CD4-positive, alpha-beta memory T cell (primary cell): ENCODE data around the gene GPSM3. TPM values are rescaled to one million over a fixed set of nuclear protein-coding genes. Genes with fewer than 3 reads are reported as not detected.

ENCODE experiments used
- CTCF ChIA-PET: fragments of 350-600 bp; sonication (Branson Sonifier 250); formaldehyde crosslinking; loops from one replicate; lab custom pipeline; 2021; ENCODE audit warnings: inconsistent platforms; ENCODE audit not compliant: partially characterized antibody; lab: Charles Lee
- POLR2A ChIA-PET: fragments of 350-600 bp; sonication (Branson Sonifier 250); formaldehyde crosslinking; loops from one replicate; lab custom pipeline; 2021; ENCODE audit not compliant: partially characterized antibody; lab: Charles Lee
- DNase-seq, 5 donors: peaks; one replicate each; pipeline versions ENCODE4 v3.0.0 to v3.0.0-alpha.2; 2020 to 2022; ENCODE audit warnings: mixed read lengths in 1 of 5
- H3K27ac ChIP-seq: one replicate; pipeline ENCODE4 v1.7.0; 2013; ENCODE audit warnings: low read depth, low read length
- H3K27me3 ChIP-seq: 2 replicates; pipeline ENCODE4 v1.7.0; 2013; ENCODE audit warnings: mild to moderate bottlenecking, low read length, moderate library complexity; ENCODE audit not compliant: insufficient read depth
- H3K36me3 ChIP-seq: 2 replicates; pipeline ENCODE4 v1.7.0; 2013; ENCODE audit warnings: mild to moderate bottlenecking, low read length, moderate library complexity; ENCODE audit not compliant: insufficient read depth
- H3K4me1 ChIP-seq: 2 replicates; pipeline ENCODE4 v1.7.0; 2013; ENCODE audit warnings: mild to moderate bottlenecking, low read length, moderate library complexity; ENCODE audit not compliant: insufficient read depth
- H3K4me3 ChIP-seq, 2 donors: one replicate each; pipeline ENCODE4 v1.7.0; 2013; ENCODE audit warnings: low read length in 2 of 2, mild to moderate bottlenecking in 1 of 2
- H3K9me3 ChIP-seq, 2 donors: one replicate each; pipeline ENCODE4 v1.7.0; 2013; ENCODE audit warnings: low read length in 2 of 2, control low read depth in 1 of 2; ENCODE audit not compliant: control insufficient read depth in 1 of 2
- H3K27ac Mint-ChIP-seq, 7 donors: one replicate each; pipeline ENCODE4 v1.8.0; 2020 to 2021; ENCODE audit warnings: mixed read lengths in 7 of 7, mild to moderate bottlenecking in 6 of 7, inconsistent platforms in 3 of 7, moderate library complexity in 3 of 7
- H3K27me3 Mint-ChIP-seq, 2 donors: one replicate each; pipeline ENCODE4 v1.8.0; 2020 to 2021; ENCODE audit warnings: mixed read lengths in 2 of 2
- H3K36me3 Mint-ChIP-seq, 2 donors: one replicate each; pipeline ENCODE4 v1.8.0; 2020 to 2021; ENCODE audit warnings: mixed read lengths in 2 of 2, inconsistent platforms in 1 of 2, mild to moderate bottlenecking in 1 of 2
- H3K4me1 Mint-ChIP-seq, 4 donors: one replicate each; pipeline ENCODE4 v1.8.0; 2020 to 2021; ENCODE audit warnings: mixed read lengths in 4 of 4, mild to moderate bottlenecking in 1 of 4
- H3K4me3 Mint-ChIP-seq, 8 donors: one replicate each; pipeline ENCODE4 v1.8.0; 2020 to 2021; ENCODE audit warnings: mixed read lengths in 8 of 8, mild to moderate bottlenecking in 7 of 8, moderate library complexity in 6 of 8, inconsistent platforms in 3 of 8
- H3K9me3 Mint-ChIP-seq, 8 donors: one replicate each; pipeline ENCODE4 v1.8.0; 2020 to 2021; ENCODE audit warnings: mixed read lengths in 8 of 8, mild to moderate bottlenecking in 5 of 8, inconsistent platforms in 3 of 8, moderate library complexity in 1 of 8
- intact Hi-C: fragments of 100-400 bp; cut with micrococcal nuclease; formaldehyde crosslinking; loops from one replicate; pipeline ENCODE4 v1.15.1; 2023
- polyA plus RNA-seq, 2 donors: library from polyadenylated mRNA; unstranded; fragments of 300-500 nt; fragmentation: Illumina TruSeq; gene quantifications; one replicate each; pipeline ENCODE4 v1.2.3, GENCODE V29; 2021
- total RNA-seq, 2 experiments: library from RNA; stranded (reverse); gene quantifications; one replicate each; pipeline ENCODE4 v1.2.3, GENCODE V29; 2021

Gene GPSM3
- total and polyA plus RNA-seq, 4 experiments from 2014 or later = 110 to 313 (median 237) TPM

GRCh38 chr6:32181148-32181702, 11.2 kb downstream of the GPSM3 start:
- ChIA-PET CTCF (interaction anchor here (1.2 to 2.7 kb wide), 2 partner anchors 9 to 12 kb away, joined by 3 to 18 read pairs; partner anchors contain the start of gene PBX2), POLR2A (interaction anchor here (1.7 to 8.4 kb wide), 2 partner anchors 10 to 52 kb away, joined by 5 to 408 read pairs; partner anchors contain the start of genes FKBPL, GPSM3 and PBX2)
- no peaks in the 10 kb centered on the region for H3K9me3 ChIP-seq
- no peaks in the 10 kb centered on the region for H3K27me3 Mint-ChIP-seq
- peaks cover 19 to 46% of the 10 kb centered on the region in 2 donors for H3K36me3 Mint-ChIP-seq
- H3K36me3 ChIP-seq = peaks cover 43% of the 10 kb centered on the region
- H3K4me3 Mint-ChIP-seq = no peak overlapping the region
- H3K27ac ChIP-seq = no peak overlapping the region
- no peak for DNase-seq
- no peaks in the 10 kb centered on the region for H3K9me3 Mint-ChIP-seq
- peaks cover 35 to 63% (median 48%) of the 10 kb centered on the region in 4 donors for H3K4me1 Mint-ChIP-seq
- no peak overlapping the region for H3K4me3 ChIP-seq
- no peaks in the 10 kb centered on the region for H3K27me3 ChIP-seq
- peaks cover 75% of the 10 kb centered on the region for H3K4me1 ChIP-seq
- H3K27ac Mint-ChIP-seq = peak overlapping the region in 5 of 7 donors; percentile 42 to 81 (median 78)
- intact Hi-C loops = no loop called here

GRCh38 chr6:32179766-32180405, 12.6 kb downstream of the GPSM3 start:
- H3K4me1 ChIP-seq = peaks cover 76% of the 10 kb centered on the region
- H3K36me3 Mint-ChIP-seq = peaks cover 10 to 40% of the 10 kb centered on the region in 2 donors
- intact Hi-C loops = loop anchor here (5.0 kb wide), 2 partner anchors 283 to 792 kb away; partner anchors contain the start of gene EHMT2

GRCh38 chr6:32178547-32179440, 13.6 kb downstream of the GPSM3 start:
- ChIA-PET CTCF (interaction anchor here (1.1 to 2.7 kb wide), 7 partner anchors 9 to 60 kb away, joined by 3 to 18 read pairs (median 3); partner anchors contain the start of genes ATF6B, GPSM3 and PBX2), POLR2A (interaction anchor here (0.6 to 8.4 kb wide), 6 partner anchors 13 to 793 kb away, joined by 3 to 408 read pairs (median 4); partner anchors contain the start of genes ATF6B, FKBPL, GPSM3 and PBX2)
- Histone ChIP-seq H3K27me3 (no peaks in the 10 kb centered on the region), H3K36me3 (peaks cover 32% of the 10 kb centered on the region), H3K4me1 (peaks cover 79% of the 10 kb centered on the region), H3K4me3 (peak overlapping the region; percentile 64 to 74), H3K27ac (peak overlapping the region; percentile 91), H3K9me3 (no peaks in the 10 kb centered on the region)
- peaks cover 10 to 37% of the 10 kb centered on the region in 2 donors for H3K36me3 Mint-ChIP-seq
- H3K4me1 Mint-ChIP-seq = peaks cover 42 to 76% (median 59%) of the 10 kb centered on the region in 4 donors
- H3K27ac Mint-ChIP-seq = peak overlapping the region; percentile 97 to 100 (median 99)
- peak overlapping the region; percentile 92 to 100 (median 96) for H3K4me3 Mint-ChIP-seq
- intact Hi-C loops = loop anchor here (1.0 to 5.0 kb wide), 5 partner anchors 12 to 794 kb away; partner anchors contain the start of genes ATF6B, EHMT2 and PBX2
- no peaks in the 10 kb centered on the region for H3K27me3 Mint-ChIP-seq
- no peaks in the 10 kb centered on the region for H3K9me3 Mint-ChIP-seq
- DNase-seq = peak in 1 of 5 donors; percentile 24

More at GRCh38 chr6:32179766-32180405, 12.6 kb downstream of the GPSM3 start:
- peak overlapping the region in 7 of 8 donors; percentile 21 to 99 (median 47) for H3K4me3 Mint-ChIP-seq
- no peaks in the 10 kb centered on the region for H3K27me3 Mint-ChIP-seq
- ChIA-PET CTCF (interaction anchor here (0.6 to 2.7 kb wide), 7 partner anchors 10 to 1129 kb away, joined by 3 to 18 read pairs (median 5); partner anchors contain the start of genes GPSM3 and PBX2), POLR2A (interaction anchor here (0.5 to 8.4 kb wide), 4 partner anchors 11 to 792 kb away, joined by 3 to 408 read pairs (median 4); partner anchors contain the start of genes ATF6B, GPSM3 and PBX2)
- H3K9me3 ChIP-seq = no peaks in the 10 kb centered on the region
- H3K4me3 ChIP-seq = no peak overlapping the region
- H3K4me1 Mint-ChIP-seq = peaks cover 33 to 65% (median 48%) of the 10 kb centered on the region in 4 donors
- H3K27ac Mint-ChIP-seq = peak overlapping the region; percentile 79 to 100 (median 98)
- peak overlapping the region; percentile 91 for H3K27ac ChIP-seq
- H3K36me3 ChIP-seq = peaks cover 38% of the 10 kb centered on the region
- no peaks in the 10 kb centered on the region for H3K27me3 ChIP-seq
- DNase-seq = peak in 1 of 5 donors; percentile 31
- H3K9me3 Mint-ChIP-seq = no peaks in the 10 kb centered on the region

GRCh38 chr6:32177788-32178546, 14.5 kb downstream of the GPSM3 start, which contains the start of gene RNF5:
TSS of gene RNF5 (plus strand) at chr6:32178405. CDS start at chr6:32178512, 107 bp downstream.
- peaks cover 24% of the 10 kb centered on the region for H3K36me3 ChIP-seq
- H3K27me3 ChIP-seq = no peaks in the 10 kb centered on the region
- H3K27ac ChIP-seq = peak within 1 kb of the TSS; percentile 91
- H3K4me1 Mint-ChIP-seq = peaks cover 50 to 84% (median 66%) of the 10 kb centered on the region in 4 donors
- peak within 1 kb of the TSS; percentile 92 to 100 (median 96) for H3K4me3 Mint-ChIP-seq
- H3K27me3 Mint-ChIP-seq = no peaks in the 10 kb centered on the region
- no peaks in the 10 kb centered on the region for H3K9me3 ChIP-seq
- ChIA-PET CTCF (interaction anchor here (0.5 to 1.6 kb wide), 4 partner anchors 10 to 59 kb away, joined by 3 to 5 read pairs (median 4); partner anchors contain the start of gene GPSM3), POLR2A (interaction anchor here (0.6 to 8.4 kb wide), 16 partner anchors 10 to 793 kb away, joined by 3 to 408 read pairs (median 4); partner anchors contain the start of genes ATF6B, EGFL8, EHMT2 and FKBPL)
- intact Hi-C loops = loop anchor here (1.0 to 5.0 kb wide), 6 partner anchors 12 to 794 kb away; partner anchors contain the start of genes ATF6B, EHMT2, GPANK1 and PBX2
- H3K27ac Mint-ChIP-seq = peak within 1 kb of the TSS; percentile 97 to 100 (median 99)
- no peaks in the 10 kb centered on the region for H3K9me3 Mint-ChIP-seq
- H3K4me3 ChIP-seq = peak within 1 kb of the TSS; percentile 74 to 87
- DNase-seq = peak; percentile 96 to 99 (median 98)
- H3K4me1 ChIP-seq = peaks cover 79% of the 10 kb centered on the region
- peaks cover 10 to 31% of the 10 kb centered on the region in 2 donors for H3K36me3 Mint-ChIP-seq

- peak overlapping the region; percentile 97 to 100 (median 99) for H3K27ac Mint-ChIP-seq
- intact Hi-C loops = loop anchor here (2.0 to 5.0 kb wide), 3 partner anchors 280 to 795 kb away; partner anchors contain the start of genes EHMT2 and GPANK1
- ChIA-PET CTCF (interaction anchor here (0.5 to 1.3 kb wide), 3 partner anchors 10 to 59 kb away, joined by 3 to 5 read pairs (median 3); no protein-coding TSS in a partner anchor), POLR2A (interaction anchor here (0.7 to 8.4 kb wide), 14 partner anchors 10 to 794 kb away, joined by 3 to 408 read pairs (median 4); partner anchors contain the start of genes ATF6B, EGFL8, EHMT2 and FKBPL)
- Histone ChIP-seq H3K27me3 (no peaks in the 10 kb centered on the region), H3K27ac (peak overlapping the region; percentile 91), H3K36me3 (peaks cover 17% of the 10 kb centered on the region), H3K4me1 (peaks cover 78% of the 10 kb centered on the region), H3K4me3 (peak overlapping the region; percentile 74 to 87), H3K9me3 (no peaks in the 10 kb centered on the region)
- H3K36me3 Mint-ChIP-seq = peaks cover 10 to 26% of the 10 kb centered on the region in 2 donors
- H3K4me3 Mint-ChIP-seq = peak overlapping the region; percentile 92 to 100 (median 96)
- DNase-seq = no peak
- no peaks in the 10 kb centered on the region for H3K27me3 Mint-ChIP-seq
- peaks cover 55 to 85% (median 71%) of the 10 kb centered on the region in 4 donors for H3K4me1 Mint-ChIP-seq
- H3K9me3 Mint-ChIP-seq = no peaks in the 10 kb centered on the region
Measured at GRCh38 chr6:32177183-32177787, 15.2 kb downstream of the GPSM3 start.
